Activated T-helper 1 cell treated with Interleukin-2 at 50 U/mL for 16 hours (primary cell): ENCODE results near the gene PSMA3.

Source experiments
- DNase-seq: peaks from one replicate; pipeline ENCODE4 v3.0.0-alpha.2; 2020; ENCODE audit warnings: low read depth

The PSMA3 gene

DNA sequence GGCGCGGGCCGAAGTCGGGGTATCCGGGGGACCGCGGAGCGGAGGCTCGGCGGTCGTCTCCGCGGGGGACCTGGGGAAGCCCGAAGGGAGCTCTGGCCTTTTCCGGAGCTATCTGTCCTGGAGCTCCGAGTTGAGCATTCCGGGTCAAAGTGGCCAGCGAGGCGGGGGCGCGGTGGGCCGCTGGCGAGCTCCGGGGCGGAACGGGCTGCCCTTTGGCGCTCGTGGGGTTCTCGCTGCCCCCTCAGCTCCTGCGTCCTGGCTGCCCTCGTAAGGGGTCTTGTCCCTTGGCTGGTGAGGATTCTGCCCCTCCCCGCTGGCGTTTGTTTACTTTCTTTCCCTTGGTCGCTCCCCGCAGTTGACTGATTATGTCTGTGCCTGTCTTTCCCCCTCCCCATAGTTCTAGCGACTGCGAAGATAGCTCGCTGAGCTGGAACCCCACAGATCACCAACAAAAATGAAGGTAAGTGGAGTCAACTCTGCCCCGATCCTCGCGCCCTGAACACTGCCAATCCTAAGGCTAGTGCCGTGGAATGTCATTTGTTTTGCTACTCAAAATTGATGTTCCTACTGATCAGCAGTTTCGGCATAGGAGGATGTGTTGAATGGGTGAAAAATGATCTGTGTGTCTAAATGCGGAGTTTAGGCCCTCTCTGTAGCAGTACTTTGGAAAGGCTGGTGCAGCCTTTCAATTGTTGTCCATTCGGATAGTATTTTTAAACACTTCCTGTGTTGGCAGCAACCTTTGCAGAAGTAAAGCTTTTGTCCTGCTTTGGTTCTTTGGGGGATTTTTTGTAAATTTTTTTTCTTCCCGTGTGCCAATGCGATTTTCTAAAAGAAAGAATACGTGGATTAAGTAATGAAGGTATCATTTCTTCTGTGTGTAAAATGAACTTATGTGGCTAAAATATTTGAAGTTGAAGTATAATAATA, 55.0 kb downstream of the PSMA3 start:
- DNase-seq: no peak

GRCh38 chr14:58301416-58301815, 56.8 kb downstream of the PSMA3 start:
- no peak for DNase-seq

DNA sequence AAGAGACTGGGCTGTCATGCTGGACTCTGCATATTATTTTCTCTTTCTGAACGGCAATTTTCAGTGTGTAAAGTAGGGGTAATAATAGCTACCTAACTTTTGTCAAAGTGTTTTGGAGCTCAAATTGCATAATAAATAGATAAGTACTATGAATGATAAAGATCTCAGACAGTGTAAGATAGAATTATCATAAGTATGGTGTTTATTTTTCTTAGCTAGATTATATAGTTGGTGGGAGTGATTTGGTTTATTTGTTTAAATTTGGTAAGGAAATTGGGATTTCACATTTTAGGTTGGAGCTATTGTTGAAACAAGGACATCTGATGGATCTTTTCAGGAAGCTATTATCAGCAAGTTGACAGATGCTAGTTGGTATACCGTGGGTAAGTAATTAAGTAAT, 61.1 kb downstream of the PSMA3 start:
- no peak for DNase-seq

DNA sequence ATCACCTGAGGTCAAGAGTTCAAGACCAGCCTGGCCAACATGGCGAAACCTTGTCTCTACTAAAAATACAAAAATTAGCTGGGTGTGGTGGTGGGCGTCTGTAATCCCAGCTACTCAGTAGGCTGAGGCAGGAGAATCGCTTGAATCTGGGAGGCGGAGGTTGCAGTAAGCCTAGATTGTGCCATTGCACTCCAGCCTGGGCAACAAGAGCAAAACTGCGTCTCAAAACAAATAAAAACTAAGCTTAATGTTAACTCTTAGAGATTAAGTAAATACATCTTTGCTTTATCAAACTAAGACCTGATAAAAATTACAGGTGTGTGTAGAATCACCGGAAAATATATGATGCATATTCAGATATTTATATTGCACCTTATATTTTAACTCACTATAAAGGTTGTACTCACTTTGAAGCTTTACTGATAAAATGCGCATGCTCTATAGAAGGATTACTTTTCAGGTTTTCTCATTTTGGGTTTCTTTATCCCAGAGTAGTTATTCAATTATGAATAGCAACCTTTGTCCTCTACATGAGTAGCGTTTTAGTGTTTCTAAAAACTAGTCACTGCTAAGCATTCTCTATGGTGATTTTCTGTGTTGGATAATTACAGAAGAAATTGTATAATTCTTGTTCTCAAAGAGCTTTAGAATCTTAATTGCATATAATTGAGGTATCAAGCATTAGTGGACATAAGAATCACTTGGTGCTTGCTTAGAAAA, 63.1 kb downstream of the PSMA3 start:
- DNase-seq: no peak

- DNase-seq: no peak
These were observed 64.4 kb downstream of the PSMA3 start for GRCh38 chr14:58309086-58309485.

GRCh38 chr14:58313699-58314098, 69.1 kb downstream of the PSMA3 start:
- no peak for DNase-seq

GRCh38 chr14:58315606-58316005, 71.0 kb downstream of the PSMA3 start:
- no peak for DNase-seq
